Eye (tissue), 1 donor: ENCODE measurements around the gene SH2B2.

Experiments used
- DNase-seq: peaks from one replicate; pipeline ENCODE4 v3.0.0-alpha.2; 2015

SH2B2 gene

GRCh38 chr7:102286237-102287110, at the start of gene SH2B2:
Gene SH2B2 (plus strand): TSS chr7:102286868. CDS start chr7:102300551, 13,683 bp downstream.
- peak; percentile 84 for DNase-seq

GRCh38 chr7:102239206-102239820, 47.4 kb upstream of the SH2B2 start:
- DNase-seq = no peak

GRCh38 chr7:102241431-102241830, 45.2 kb upstream of the SH2B2 start:
- DNase-seq = no peak

- no peak for DNase-seq
Measured at GRCh38 chr7:102244601-102245000, 42.1 kb upstream of the SH2B2 start.

GRCh38 chr7:102248081-102248455, 38.6 kb upstream of the SH2B2 start:
- DNase-seq = no peak

- no peak for DNase-seq
Measured at GRCh38 chr7:102248456-102249395, 37.9 kb upstream of the SH2B2 start.

- no peak for DNase-seq
Measured at GRCh38 chr7:102251531-102252365, 34.9 kb upstream of the SH2B2 start.

- no peak for DNase-seq
Measured at GRCh38 chr7:102252366-102252982, 34.2 kb upstream of the SH2B2 start.

GRCh38 chr7:102253066-102253972, 33.3 kb upstream of the SH2B2 start:
- no peak for DNase-seq

GRCh38 chr7:102253973-102254370, 32.7 kb upstream of the SH2B2 start:
- peak; percentile 60 for DNase-seq

GRCh38 chr7:102254521-102254920, 32.1 kb upstream of the SH2B2 start:
- DNase-seq = no peak

GRCh38 chr7:102255501-102255900, 31.2 kb upstream of the SH2B2 start:
- DNase-seq = no peak

GRCh38 chr7:102255916-102256315, 30.8 kb upstream of the SH2B2 start:
- no peak for DNase-seq

- DNase-seq = no peak
Measured at GRCh38 chr7:102258073-102258748, 28.5 kb upstream of the SH2B2 start.

GRCh38 chr7:102258749-102259107, 27.9 kb upstream of the SH2B2 start:
- no peak for DNase-seq

- DNase-seq = peak; percentile 84
Measured at GRCh38 chr7:102260856-102261255, 25.8 kb upstream of the SH2B2 start.

- DNase-seq = no peak
Measured at GRCh38 chr7:102261451-102261850, 25.2 kb upstream of the SH2B2 start.

- peak; percentile 85 for DNase-seq
Measured at GRCh38 chr7:102262546-102262945, 24.1 kb upstream of the SH2B2 start.

GRCh38 chr7:102264367-102264891, 22.2 kb upstream of the SH2B2 start:
- DNase-seq = no peak

- DNase-seq = peak; percentile 79
Measured at GRCh38 chr7:102266541-102266940, 20.1 kb upstream of the SH2B2 start.
